ENCODE data around the gene OTOP3. TPM values are rescaled to one million over a fixed set of nuclear protein-coding genes. Genes with fewer than 3 reads are reported as not detected.
"Not testable (repeated sequence)": the region's sequence is repeated elsewhere in the genome, so short reads cannot be mapped to it uniquely, and the experiment has no call there.

OTOP3 gene
- total RNA-seq, 1 donor from 2014 or later: 0.57 TPM

DNA sequence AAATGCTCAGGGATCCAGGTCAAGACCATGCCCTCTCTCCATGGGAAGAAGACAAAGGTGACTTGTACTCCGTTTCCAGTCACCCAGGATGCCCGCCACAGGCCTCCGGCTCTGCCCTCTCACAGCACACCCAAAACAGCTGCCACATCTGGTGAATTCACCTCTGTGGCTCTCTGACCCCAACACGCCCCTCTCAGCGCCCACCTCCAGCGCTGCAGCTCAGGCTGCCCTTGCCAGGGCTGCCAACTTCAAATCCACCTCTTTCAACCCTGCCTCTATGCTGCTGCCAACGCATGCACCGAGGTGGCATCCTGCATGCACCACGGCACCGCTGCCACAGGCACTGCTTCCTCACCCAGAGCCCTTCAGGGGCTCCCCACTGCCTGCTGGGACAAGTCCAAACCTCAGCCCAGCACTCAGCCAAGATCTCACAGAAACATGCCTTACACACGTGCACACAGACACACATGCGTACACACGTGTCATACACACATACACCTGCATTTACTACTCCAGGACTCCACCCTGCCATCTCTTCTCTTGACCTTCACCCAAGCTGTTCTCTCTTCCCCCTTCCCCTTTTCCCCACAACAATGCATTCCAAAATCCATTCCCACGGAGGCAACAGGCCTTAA, 29.4 kb downstream of the OTOP3 start:
- H3K4me1 Mint-ChIP-seq (ENCODE audit: low read depth): peaks cover 9% of the 10 kb centered on the region
- H3K27ac Mint-ChIP-seq: peak overlapping the region; percentile 76
- TF ChIP-seq CTCF (IDR thresholded peaks at IDR 0.05; ENCODE audit: unreplicated experiment): no peak
- no peaks in the 10 kb centered on the region for H3K9me3 Mint-ChIP-seq (ENCODE audit: low read depth)
- H3K36me3 Mint-ChIP-seq (ENCODE audit: insufficient read depth): peaks cover 3% of the 10 kb centered on the region
- H3K4me3 Mint-ChIP-seq (ENCODE audit: low read depth): no peak overlapping the region
- no peak for DNase-seq (ENCODE audit: low spot score, unreplicated experiment)
- no peaks in the 10 kb centered on the region for H3K27me3 Mint-ChIP-seq

DNA sequence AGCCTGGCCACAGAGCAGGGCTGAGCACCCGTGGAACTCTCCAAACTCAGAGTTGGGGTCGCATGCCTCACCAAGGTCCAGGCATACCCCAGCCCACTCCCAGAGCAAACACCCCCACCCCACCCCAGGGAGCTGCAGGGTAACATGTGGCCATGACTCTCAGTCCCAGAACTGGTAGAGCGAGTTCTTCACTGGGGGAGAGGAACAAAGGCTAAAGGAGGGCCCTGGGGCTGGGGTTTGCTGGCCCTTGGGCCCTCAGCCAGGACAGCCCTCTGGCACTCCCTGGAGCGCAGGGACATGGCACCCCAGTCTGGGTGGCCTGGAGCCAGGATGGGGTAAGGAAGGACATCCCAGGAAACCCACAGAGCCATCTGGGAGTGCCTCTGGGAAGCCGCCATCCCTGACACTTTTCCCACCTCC, 32.7 kb downstream of the OTOP3 start:
- Mint-ChIP-seq H3K4me1 (ENCODE audit: low read depth) (peaks cover 22% of the 10 kb centered on the region), H3K27ac (peak overlapping the region; percentile 87), H3K4me3 (ENCODE audit: low read depth) (peak overlapping the region; percentile 49), H3K36me3 (ENCODE audit: insufficient read depth) (no peaks in the 10 kb centered on the region), H3K9me3 (ENCODE audit: low read depth) (no peaks in the 10 kb centered on the region), H3K27me3 (peaks cover 6% of the 10 kb centered on the region)
- no peak for DNase-seq (ENCODE audit: low spot score, unreplicated experiment)
- TF ChIP-seq CTCF (IDR thresholded peaks at IDR 0.05; ENCODE audit: unreplicated experiment): no peak

GRCh38 chr17:74969501-74969900, 33.8 kb downstream of the OTOP3 start:
- not testable (repeated sequence) for H3K36me3 Mint-ChIP-seq (ENCODE audit: insufficient read depth); H3K9me3 Mint-ChIP-seq (ENCODE audit: low read depth); DNase-seq (ENCODE audit: low spot score, unreplicated experiment); H3K27me3 Mint-ChIP-seq; H3K4me3 Mint-ChIP-seq (ENCODE audit: low read depth); H3K27ac Mint-ChIP-seq
- peaks cover 24% of the 10 kb centered on the region for H3K4me1 Mint-ChIP-seq (ENCODE audit: low read depth)

DNA sequence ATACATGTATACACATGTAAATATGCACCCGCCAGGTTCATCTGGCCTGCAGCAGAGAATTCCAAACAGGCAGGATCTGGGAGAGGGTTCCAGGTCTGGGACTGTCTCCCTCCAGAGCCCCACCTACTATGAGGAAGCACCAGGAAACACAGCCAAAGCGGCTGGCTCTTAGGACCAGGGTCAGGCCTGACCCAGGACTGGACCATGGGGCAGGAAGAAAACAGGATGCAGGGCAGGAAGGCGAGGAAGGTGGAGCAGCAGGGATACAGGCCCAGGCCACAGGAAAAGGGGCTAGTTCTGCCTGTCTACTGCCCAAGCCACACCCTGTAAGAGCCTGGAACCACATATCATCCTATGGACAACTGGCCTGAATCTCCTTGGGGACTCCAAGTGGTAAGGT, 34.7 kb downstream of the OTOP3 start:
- TF ChIP-seq CTCF (IDR thresholded peaks at IDR 0.05; ENCODE audit: unreplicated experiment): no peak
- Mint-ChIP-seq H3K9me3 (ENCODE audit: low read depth) (no peaks in the 10 kb centered on the region), H3K36me3 (ENCODE audit: insufficient read depth) (no peaks in the 10 kb centered on the region), H3K27me3 (peaks cover 12% of the 10 kb centered on the region), H3K4me3 (ENCODE audit: low read depth) (peak overlapping the region; percentile 81), H3K27ac (no peak overlapping the region), H3K4me1 (ENCODE audit: low read depth) (peaks cover 28% of the 10 kb centered on the region)
- no peak for DNase-seq (ENCODE audit: low spot score, unreplicated experiment)

DNA sequence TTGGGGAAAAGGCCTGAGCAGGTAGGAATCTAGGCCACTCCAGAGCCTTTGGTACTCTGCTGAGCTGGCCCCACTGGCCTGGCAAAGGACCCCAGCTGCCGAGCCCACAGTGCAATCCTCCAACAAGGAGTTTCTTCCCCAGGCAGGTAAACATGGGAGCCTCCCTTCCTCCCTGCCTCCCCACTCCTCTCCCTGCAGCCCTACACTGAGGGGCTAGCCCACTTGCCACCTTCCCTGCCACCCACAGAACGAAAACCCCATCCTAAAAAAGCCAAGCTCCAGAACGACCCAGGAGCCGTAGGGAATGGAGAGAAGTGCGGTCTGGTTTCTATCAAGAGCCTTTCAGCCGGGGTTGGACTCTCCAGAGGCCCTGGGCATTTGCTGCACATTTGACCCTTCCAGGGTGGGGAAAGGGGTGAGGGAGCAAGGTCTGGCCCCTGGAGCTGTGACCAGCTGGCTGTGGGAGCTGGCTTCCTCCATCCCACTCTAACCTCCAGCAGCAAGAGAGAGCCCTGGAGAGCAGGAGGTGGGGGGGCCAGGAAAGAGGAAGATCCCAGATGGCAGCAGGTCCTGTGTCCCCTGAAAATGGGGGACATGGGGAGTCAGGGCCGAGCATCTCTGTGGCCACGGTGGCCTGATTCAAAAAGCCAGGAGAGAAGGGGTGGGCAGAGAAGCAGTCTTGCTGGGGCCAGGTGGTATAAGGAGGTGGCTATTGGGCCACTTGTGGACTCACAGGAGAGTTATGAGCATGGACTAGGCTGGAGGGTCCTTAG, 35.6 kb downstream of the OTOP3 start:
- DNase-seq (ENCODE audit: low spot score, unreplicated experiment): no peak
- H3K36me3 Mint-ChIP-seq (ENCODE audit: insufficient read depth): no peaks in the 10 kb centered on the region
- peak overlapping the region; percentile 80 for H3K27ac Mint-ChIP-seq
- no peaks in the 10 kb centered on the region for H3K9me3 Mint-ChIP-seq (ENCODE audit: low read depth)
- no peak for TF ChIP-seq CTCF (IDR thresholded peaks at IDR 0.05; ENCODE audit: unreplicated experiment)
- peak overlapping the region; percentile 81 for H3K4me3 Mint-ChIP-seq (ENCODE audit: low read depth)
- H3K27me3 Mint-ChIP-seq: peaks cover 16% of the 10 kb centered on the region
- peaks cover 28% of the 10 kb centered on the region for H3K4me1 Mint-ChIP-seq (ENCODE audit: low read depth)

DNA sequence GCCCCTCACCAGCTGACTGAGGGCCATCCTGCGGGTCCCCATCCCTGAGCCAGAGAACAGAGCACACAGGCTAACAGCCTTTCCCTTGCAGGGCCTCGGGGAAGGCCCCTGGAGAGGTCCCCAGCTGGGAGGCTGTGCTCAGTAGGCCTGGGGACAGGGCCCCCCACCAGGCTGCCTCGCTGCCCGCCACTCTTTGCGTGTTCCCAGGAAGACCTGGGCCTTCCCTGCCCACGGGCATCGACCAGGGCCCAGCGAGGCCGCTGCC, 36.1 kb downstream of the OTOP3 start:
- H3K4me1 Mint-ChIP-seq (ENCODE audit: low read depth): peaks cover 28% of the 10 kb centered on the region
- H3K27ac Mint-ChIP-seq: peak overlapping the region; percentile 80
- no peak for DNase-seq (ENCODE audit: low spot score, unreplicated experiment)
- TF ChIP-seq CTCF (IDR thresholded peaks at IDR 0.05; ENCODE audit: unreplicated experiment): no peak
- peaks cover 16% of the 10 kb centered on the region for H3K27me3 Mint-ChIP-seq
- H3K4me3 Mint-ChIP-seq (ENCODE audit: low read depth): peak overlapping the region; percentile 81
- H3K36me3 Mint-ChIP-seq (ENCODE audit: insufficient read depth): no peaks in the 10 kb centered on the region
- no peaks in the 10 kb centered on the region for H3K9me3 Mint-ChIP-seq (ENCODE audit: low read depth)
